ENCODE results near the gene PRDM10.

The PRDM10 gene

GRCh38 chr11:129933262-129933661 lies 69.4 kb downstream of the PRDM10 start:
- DNase-seq (ENCODE audit: insufficient read length, low spot score) (no peak), FAIRE-seq (no peak)
- TF ChIP-seq POLR2AphosphoS5 (IDR thresholded peaks at IDR 0.05; ENCODE audit: low read depth, low read length) (no peak), POLR2A (IDR thresholded peaks at IDR 0.05; ENCODE audit: low read depth, low read length) (no peak), SPI1 (IDR thresholded peaks at IDR 0.05; ENCODE audit: low read depth, low read length) (no peak), TAF1 (IDR thresholded peaks at IDR 0.05; ENCODE audit: low read depth, low read length) (no peak), POU2F2 (IDR thresholded peaks at IDR 0.05; ENCODE audit: low read depth, low read length) (no peak), PAX5 (IDR thresholded peaks at IDR 0.05; ENCODE audit: insufficient read depth, low read length, severe bottlenecking) (no peak)

DNA sequence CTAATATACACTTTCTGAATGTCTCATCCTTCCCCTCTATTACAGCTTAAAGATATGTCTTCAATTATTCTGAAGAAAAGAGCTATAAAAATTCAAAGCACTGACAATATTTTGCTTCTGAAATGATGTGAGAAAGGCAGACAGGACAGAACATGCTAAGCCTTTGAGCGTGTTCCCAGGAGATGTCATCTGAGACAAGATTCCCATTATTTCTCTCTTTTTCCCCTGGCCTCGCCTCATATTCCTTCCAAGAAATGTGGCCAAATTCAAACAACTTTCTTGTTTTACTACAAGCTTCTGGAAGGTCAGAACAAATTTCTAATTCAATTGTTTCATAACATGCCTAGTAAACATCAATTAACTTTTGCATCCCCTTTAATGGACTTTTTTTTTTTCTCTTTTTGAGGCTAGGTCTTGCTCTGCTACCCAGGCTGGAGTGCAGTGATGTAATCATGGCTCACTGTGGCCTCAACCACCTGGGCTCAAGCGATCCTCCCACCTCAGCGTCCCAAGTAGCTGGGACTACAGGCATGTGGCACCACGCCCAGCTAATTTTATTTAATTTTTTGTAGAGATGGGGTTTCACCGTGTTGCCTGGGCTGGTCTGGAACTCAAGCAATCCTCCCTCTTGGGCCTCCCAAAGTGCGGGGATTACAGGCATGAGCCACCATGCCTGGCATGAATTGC lies 70.1 kb downstream of the PRDM10 start:
- no peak for FAIRE-seq
- TF ChIP-seq POU2F2 (IDR thresholded peaks at IDR 0.05; ENCODE audit: low read depth, low read length) (no peak), POLR2A (IDR thresholded peaks at IDR 0.05; ENCODE audit: low read depth, low read length) (no peak), POLR2AphosphoS5 (IDR thresholded peaks at IDR 0.05; ENCODE audit: low read depth, low read length) (no peak), TAF1 (IDR thresholded peaks at IDR 0.05; ENCODE audit: low read depth, low read length) (no peak), SPI1 (IDR thresholded peaks at IDR 0.05; ENCODE audit: low read depth, low read length) (no peak), PAX5 (IDR thresholded peaks at IDR 0.05; ENCODE audit: insufficient read depth, low read length, severe bottlenecking) (no peak)
- DNase-seq (ENCODE audit: insufficient read length, low spot score), result no peak

GRCh38 chr11:129930743-129931142 lies 71.9 kb downstream of the PRDM10 start:
- TF ChIP-seq POLR2A (IDR thresholded peaks at IDR 0.05; ENCODE audit: low read depth, low read length) (no peak), PAX5 (IDR thresholded peaks at IDR 0.05; ENCODE audit: insufficient read depth, low read length, severe bottlenecking) (no peak), SPI1 (IDR thresholded peaks at IDR 0.05; ENCODE audit: low read depth, low read length) (no peak), POU2F2 (IDR thresholded peaks at IDR 0.05; ENCODE audit: low read depth, low read length) (no peak), TAF1 (IDR thresholded peaks at IDR 0.05; ENCODE audit: low read depth, low read length) (no peak), POLR2AphosphoS5 (IDR thresholded peaks at IDR 0.05; ENCODE audit: low read depth, low read length) (no peak)
- FAIRE-seq (no peak), DNase-seq (ENCODE audit: insufficient read length, low spot score) (no peak)

DNA sequence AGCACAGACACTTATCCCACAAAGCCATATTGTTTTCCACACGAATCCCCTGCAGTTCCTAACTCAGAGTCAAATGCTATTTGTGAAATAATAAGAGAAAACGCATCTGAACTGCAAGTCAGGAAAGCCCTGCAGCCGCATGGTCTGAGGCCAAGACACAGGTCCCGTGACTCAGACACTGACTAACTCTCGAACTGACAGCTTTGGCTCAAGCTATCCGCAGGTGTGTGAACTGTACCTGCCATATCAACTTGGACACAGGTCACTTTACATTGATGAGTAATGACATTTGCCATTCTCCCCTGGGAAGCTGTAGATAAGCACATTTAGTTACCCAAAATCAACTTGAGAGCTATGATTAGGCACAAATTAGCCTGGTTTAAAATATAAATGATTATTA lies 72.3 kb downstream of the PRDM10 start:
- FAIRE-seq (no peak), DNase-seq (ENCODE audit: insufficient read length, low spot score) (no peak)
- TF ChIP-seq PAX5 (IDR thresholded peaks at IDR 0.05; ENCODE audit: insufficient read depth, low read length, severe bottlenecking) (no peak), POLR2AphosphoS5 (IDR thresholded peaks at IDR 0.05; ENCODE audit: low read depth, low read length) (no peak), POLR2A (IDR thresholded peaks at IDR 0.05; ENCODE audit: low read depth, low read length) (no peak), POU2F2 (IDR thresholded peaks at IDR 0.05; ENCODE audit: low read depth, low read length) (no peak), TAF1 (IDR thresholded peaks at IDR 0.05; ENCODE audit: low read depth, low read length) (no peak)

DNA sequence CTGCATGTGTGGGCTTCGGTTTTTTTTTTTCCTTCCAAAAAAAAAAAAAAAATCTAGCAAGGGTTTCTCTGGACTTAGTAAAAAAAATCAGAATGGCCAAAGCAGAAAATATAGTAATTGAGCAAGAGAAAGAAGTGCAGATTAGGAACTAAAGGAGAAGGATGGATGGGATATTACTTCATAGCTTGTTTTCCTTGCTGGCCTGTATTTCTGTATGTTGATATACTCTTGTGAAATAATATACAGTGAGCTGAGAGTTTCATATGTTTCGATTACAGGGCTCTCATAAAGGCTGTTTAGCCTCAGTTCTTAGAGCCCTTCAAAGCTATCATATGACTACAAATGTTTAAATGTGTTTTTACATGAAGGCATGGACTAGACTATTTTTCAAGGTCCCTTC lies 72.9 kb downstream of the PRDM10 start:
- DNase-seq (ENCODE audit: insufficient read length, low spot score) (no peak), FAIRE-seq (no peak)
- TF ChIP-seq POLR2A (IDR thresholded peaks at IDR 0.05; ENCODE audit: low read depth, low read length) (no peak), PAX5 (IDR thresholded peaks at IDR 0.05; ENCODE audit: insufficient read depth, low read length, severe bottlenecking) (no peak), TAF1 (IDR thresholded peaks at IDR 0.05; ENCODE audit: low read depth, low read length) (no peak), POU2F2 (IDR thresholded peaks at IDR 0.05; ENCODE audit: low read depth, low read length) (no peak), POLR2AphosphoS5 (IDR thresholded peaks at IDR 0.05; ENCODE audit: low read depth, low read length) (no peak), SPI1 (IDR thresholded peaks at IDR 0.05; ENCODE audit: low read depth, low read length) (no peak)

DNA sequence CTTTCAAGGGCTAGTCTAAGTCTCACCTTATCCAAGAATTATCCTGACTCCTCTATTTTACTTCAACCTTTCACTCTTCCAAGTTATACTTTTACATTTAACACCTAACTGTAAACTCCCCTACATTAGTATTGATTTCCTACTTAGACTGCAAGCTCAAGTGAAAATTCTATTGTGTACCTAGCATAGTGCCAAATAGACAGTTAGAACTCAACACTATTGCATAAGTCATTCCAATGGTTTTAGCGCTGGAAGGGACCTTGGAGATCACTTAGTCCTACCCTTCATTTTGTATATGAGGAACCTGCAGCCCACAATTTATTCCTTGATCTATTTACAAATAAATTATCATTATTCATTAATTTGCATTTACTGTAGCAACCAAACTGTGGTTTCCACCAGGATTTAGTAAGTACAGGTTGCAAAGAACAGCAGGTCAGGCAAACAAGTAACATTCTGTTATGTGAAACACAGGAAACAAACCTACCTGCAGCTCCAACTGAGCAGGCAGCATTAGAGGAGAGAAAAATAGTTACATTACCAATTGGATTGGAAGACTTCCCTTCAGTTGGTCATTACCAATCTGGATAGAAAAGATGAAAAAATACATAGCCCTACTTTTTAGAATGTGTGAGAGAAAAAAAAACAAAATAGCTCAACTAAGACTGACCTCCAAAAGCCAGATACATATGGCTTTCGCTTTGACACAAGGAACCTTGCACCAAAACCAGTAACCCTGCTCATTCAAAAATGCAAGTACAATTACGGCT lies 73.5 kb downstream of the PRDM10 start:
- DNase-seq (ENCODE audit: insufficient read length, low spot score), result no peak
- TF ChIP-seq TAF1 (IDR thresholded peaks at IDR 0.05; ENCODE audit: low read depth, low read length), result no peak
- no peak for FAIRE-seq

GRCh38 chr11:129922674-129923073 lies 80.0 kb downstream of the PRDM10 start:
- no peak for TF ChIP-seq SPI1 (IDR thresholded peaks at IDR 0.05; ENCODE audit: low read depth, low read length)
- TF ChIP-seq PAX5 (IDR thresholded peaks at IDR 0.05; ENCODE audit: insufficient read depth, low read length, severe bottlenecking), result no peak
- no peak for TF ChIP-seq TAF1 (IDR thresholded peaks at IDR 0.05; ENCODE audit: low read depth, low read length)
- TF ChIP-seq POLR2AphosphoS5 (IDR thresholded peaks at IDR 0.05; ENCODE audit: low read depth, low read length), result no peak
- TF ChIP-seq POU2F2 (IDR thresholded peaks at IDR 0.05; ENCODE audit: low read depth, low read length), result no peak
- TF ChIP-seq POLR2A (IDR thresholded peaks at IDR 0.05; ENCODE audit: low read depth, low read length), result no peak
- no peak for FAIRE-seq
- DNase-seq (ENCODE audit: insufficient read length, low spot score), result no peak

- no peak for TF ChIP-seq SPI1 (IDR thresholded peaks at IDR 0.05; ENCODE audit: low read depth, low read length)
- no peak for TF ChIP-seq TAF1 (IDR thresholded peaks at IDR 0.05; ENCODE audit: low read depth, low read length)
- no peak for TF ChIP-seq POU2F2 (IDR thresholded peaks at IDR 0.05; ENCODE audit: low read depth, low read length)
- DNase-seq (ENCODE audit: insufficient read length, low spot score) (no peak), FAIRE-seq (no peak)
These were observed 84.3 kb downstream of the PRDM10 start for GRCh38 chr11:129918361-129918760.

DNA sequence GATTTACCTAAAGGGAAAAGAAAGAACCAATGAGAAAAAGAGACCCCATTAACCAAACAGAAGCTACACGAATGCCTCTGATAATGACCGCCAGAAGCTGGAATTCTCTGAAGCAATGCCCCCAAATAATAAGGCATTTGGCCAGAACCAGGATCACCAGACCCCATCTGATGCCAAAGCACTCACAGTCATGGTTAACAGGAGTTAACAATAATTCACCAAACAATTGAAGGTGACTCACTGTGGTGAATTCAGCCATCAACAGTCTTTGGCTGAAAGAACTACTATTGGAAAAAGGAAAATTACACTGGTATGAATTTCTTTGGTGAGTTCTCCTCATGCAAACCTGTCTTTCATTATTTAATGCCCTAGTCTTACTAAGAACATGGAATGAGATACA lies 85.4 kb downstream of the PRDM10 start:
- FAIRE-seq, result no peak
- no peak for DNase-seq (ENCODE audit: insufficient read length, low spot score)
- TF ChIP-seq PAX5 (IDR thresholded peaks at IDR 0.05; ENCODE audit: insufficient read depth, low read length, severe bottlenecking) (no peak), POLR2AphosphoS5 (IDR thresholded peaks at IDR 0.05; ENCODE audit: low read depth, low read length) (no peak), POLR2A (IDR thresholded peaks at IDR 0.05; ENCODE audit: low read depth, low read length) (no peak), POU2F2 (IDR thresholded peaks at IDR 0.05; ENCODE audit: low read depth, low read length) (no peak), SPI1 (IDR thresholded peaks at IDR 0.05; ENCODE audit: low read depth, low read length) (no peak), TAF1 (IDR thresholded peaks at IDR 0.05; ENCODE audit: low read depth, low read length) (no peak)

DNA sequence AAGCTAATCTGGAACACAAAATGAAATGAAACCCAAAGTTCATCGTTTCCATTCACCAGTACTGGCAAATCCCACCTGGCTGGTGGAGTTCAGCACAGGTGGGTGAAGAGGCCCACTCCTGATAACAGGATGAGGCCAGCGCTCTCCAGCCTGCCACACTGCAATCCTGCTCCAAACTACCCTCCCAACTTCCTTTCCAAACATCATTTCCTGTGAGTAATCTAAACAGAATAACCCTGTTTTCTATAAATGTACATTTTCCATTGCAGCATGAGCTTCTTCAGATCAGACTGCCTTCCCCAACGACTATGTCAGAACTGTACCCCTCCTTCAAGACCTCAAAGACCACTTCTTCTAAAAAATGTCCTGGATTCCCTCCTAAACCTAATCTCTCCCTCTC lies 91.3 kb downstream of the PRDM10 start:
- FAIRE-seq, result no peak
- TF ChIP-seq POLR2A (IDR thresholded peaks at IDR 0.05; ENCODE audit: low read depth, low read length) (no peak), PAX5 (IDR thresholded peaks at IDR 0.05; ENCODE audit: insufficient read depth, low read length, severe bottlenecking) (no peak), TAF1 (IDR thresholded peaks at IDR 0.05; ENCODE audit: low read depth, low read length) (no peak), SPI1 (IDR thresholded peaks at IDR 0.05; ENCODE audit: low read depth, low read length) (no peak), POLR2AphosphoS5 (IDR thresholded peaks at IDR 0.05; ENCODE audit: low read depth, low read length) (no peak), POU2F2 (IDR thresholded peaks at IDR 0.05; ENCODE audit: low read depth, low read length) (no peak)
- no peak for DNase-seq (ENCODE audit: insufficient read length, low spot score)
